Hematopoietic multipotent progenitor cell (in vitro differentiated cells): ENCODE measurements around the gene SPTLC3. TPM values are rescaled to one million over a fixed set of nuclear protein-coding genes. Genes with fewer than 3 reads are reported as not detected.

Experiments
- DNase-seq, 3 donors: peaks; one replicate each; pipeline ENCODE4 v3.0.0-alpha.2; 2011 to 2015; ENCODE audit warnings: low read depth in 2 of 3, low spot score in 2 of 3
- total RNA-seq: library from RNA; depleted of rRNA; stranded (reverse); fragments of >200 nt; gene quantifications from one replicate; pipeline ENCODE4 v1.2.3, GENCODE V29; 2012

Gene SPTLC3
- total RNA-seq, 1 donor, result 5.7 TPM

GRCh38 chr20:13028673-13029072 is 19.9 kb downstream of the SPTLC3 start:
- DNase-seq, result no peak

GRCh38 chr20:13029687-13030375 is 21.1 kb downstream of the SPTLC3 start:
- no peak for DNase-seq

GRCh38 chr20:13031751-13032150 is 23.0 kb downstream of the SPTLC3 start:
- no peak for DNase-seq

GRCh38 chr20:13034115-13034514 is 25.3 kb downstream of the SPTLC3 start:
- no peak for DNase-seq

- no peak for DNase-seq
These were observed 26.2 kb downstream of the SPTLC3 start for GRCh38 chr20:13034936-13035335.

- DNase-seq, result no peak
These were observed 26.8 kb downstream of the SPTLC3 start for GRCh38 chr20:13035399-13036152.

- no peak for DNase-seq
These were observed 29.0 kb downstream of the SPTLC3 start for GRCh38 chr20:13037727-13038126.

GRCh38 chr20:13041574-13042457 is 33.0 kb downstream of the SPTLC3 start:
- DNase-seq, result no peak

GRCh38 chr20:13042458-13042794 is 33.7 kb downstream of the SPTLC3 start:
- no peak for DNase-seq

- no peak for DNase-seq
These were observed 37.6 kb downstream of the SPTLC3 start for GRCh38 chr20:13046409-13046808.

- DNase-seq, result no peak
These were observed 45.2 kb downstream of the SPTLC3 start for GRCh38 chr20:13054011-13054410.

- DNase-seq, result no peak
These were observed 50.1 kb downstream of the SPTLC3 start for GRCh38 chr20:13058666-13059389.

- DNase-seq, result no peak
These were observed 50.8 kb downstream of the SPTLC3 start for GRCh38 chr20:13059398-13060136.

- DNase-seq, result no peak
These were observed 51.6 kb downstream of the SPTLC3 start for GRCh38 chr20:13060327-13060726.

- no peak for DNase-seq
These were observed 52.6 kb downstream of the SPTLC3 start for GRCh38 chr20:13061381-13061780.

- DNase-seq, result no peak
These were observed 54.0 kb downstream of the SPTLC3 start for GRCh38 chr20:13062789-13063188.

GRCh38 chr20:13068336-13068735 is 59.6 kb downstream of the SPTLC3 start:
- DNase-seq, result no peak

- no peak for DNase-seq
These were observed 73.1 kb downstream of the SPTLC3 start for GRCh38 chr20:13081877-13082276.

GRCh38 chr20:13082378-13082777 is 73.6 kb downstream of the SPTLC3 start:
- no peak for DNase-seq

GRCh38 chr20:13085275-13085674 is 76.5 kb downstream of the SPTLC3 start:
- no peak for DNase-seq
